Measurements from ENCODE around the gene FAM216B. TPM values are rescaled to one million over a fixed set of nuclear protein-coding genes. Genes with fewer than 3 reads are reported as not detected.

FAM216B gene
- not detected for total RNA-seq (2021; fragmentation: NEBNext Ultra II Directional; extraction: Animal tissue kit (Norgen Biotek cat#: 25700))
- long read RNA-seq = 0 reads

DNA sequence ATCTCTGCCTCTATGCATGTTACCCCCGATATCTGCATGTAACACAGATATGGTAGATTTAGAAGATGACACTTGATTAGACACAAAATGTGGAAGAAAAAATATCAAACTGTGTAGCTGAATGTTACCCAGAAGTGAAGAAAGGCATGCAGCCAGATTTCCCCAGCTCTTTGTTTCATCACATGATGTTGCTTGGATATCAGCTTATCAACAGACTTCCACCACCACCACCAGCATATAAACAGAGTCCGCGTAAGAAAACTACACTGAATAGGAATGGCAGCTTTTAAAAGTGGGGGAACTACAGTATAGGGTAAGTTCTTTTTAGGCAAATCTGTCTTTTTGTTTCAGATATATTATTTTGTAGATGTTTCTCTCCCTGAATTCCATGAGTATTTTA lies at the start of gene FAM216B:
Gene FAM216B, plus strand, starts transcription at position 233 of the 400 bp plus-strand sequence. CDS start 2,484 bp downstream, outside the sequence.
- DNase-seq = no peak
- no peaks in the 10 kb centered on the region for H3K9me3 Mint-ChIP-seq
- H3K36me3 Mint-ChIP-seq (ENCODE audit: low read depth) = no peaks in the 10 kb centered on the region
- no peaks in the 10 kb centered on the region for H3K4me1 Mint-ChIP-seq (ENCODE audit: low read depth)
- H3K27me3 Mint-ChIP-seq (ENCODE audit: insufficient read depth) = peaks cover 4% of the 10 kb centered on the region; the same call in 1 of the 2 replicates
- H3K4me3 Mint-ChIP-seq = no peak within 1 kb of the TSS
- no peak within 1 kb of the TSS for H3K27ac Mint-ChIP-seq
- TF ChIP-seq, protein P1, sequence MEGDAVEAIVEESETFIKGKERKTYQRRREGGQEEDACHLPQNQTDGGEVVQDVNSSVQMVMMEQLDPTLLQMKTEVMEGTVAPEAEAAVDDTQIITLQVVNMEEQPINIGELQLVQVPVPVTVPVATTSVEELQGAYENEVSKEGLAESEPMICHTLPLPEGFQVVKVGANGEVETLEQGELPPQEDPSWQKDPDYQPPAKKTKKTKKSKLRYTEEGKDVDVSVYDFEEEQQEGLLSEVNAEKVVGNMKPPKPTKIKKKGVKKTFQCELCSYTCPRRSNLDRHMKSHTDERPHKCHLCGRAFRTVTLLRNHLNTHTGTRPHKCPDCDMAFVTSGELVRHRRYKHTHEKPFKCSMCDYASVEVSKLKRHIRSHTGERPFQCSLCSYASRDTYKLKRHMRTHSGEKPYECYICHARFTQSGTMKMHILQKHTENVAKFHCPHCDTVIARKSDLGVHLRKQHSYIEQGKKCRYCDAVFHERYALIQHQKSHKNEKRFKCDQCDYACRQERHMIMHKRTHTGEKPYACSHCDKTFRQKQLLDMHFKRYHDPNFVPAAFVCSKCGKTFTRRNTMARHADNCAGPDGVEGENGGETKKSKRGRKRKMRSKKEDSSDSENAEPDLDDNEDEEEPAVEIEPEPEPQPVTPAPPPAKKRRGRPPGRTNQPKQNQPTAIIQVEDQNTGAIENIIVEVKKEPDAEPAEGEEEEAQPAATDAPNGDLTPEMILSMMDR (IDR thresholded peaks at IDR 0.05) = no peak

DNA sequence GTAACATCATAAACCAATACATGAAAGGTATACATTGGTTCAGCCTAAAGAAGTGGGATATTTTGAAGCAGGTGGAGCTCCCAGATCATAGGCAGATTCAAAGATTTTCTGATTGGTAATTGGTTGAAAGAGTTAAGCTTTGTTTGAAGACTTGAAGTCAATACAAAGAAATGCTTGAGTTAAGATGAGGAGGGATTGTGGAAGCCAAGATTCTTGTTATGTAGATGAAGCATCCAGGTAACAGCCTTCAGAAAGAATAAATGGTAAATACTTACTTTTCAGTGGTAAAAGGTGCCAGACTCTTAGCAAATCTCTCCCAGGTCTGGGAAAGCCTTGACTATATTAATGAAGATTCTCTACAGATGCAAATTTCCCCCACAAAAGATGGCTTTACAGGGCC lies 49.3 kb upstream of the FAM216B start:
- Mint-ChIP-seq H3K4me3 (no peak overlapping the region), H3K4me1 (ENCODE audit: low read depth) (peaks cover 8% of the 10 kb centered on the region), H3K36me3 (ENCODE audit: low read depth) (no peaks in the 10 kb centered on the region), H3K27ac (no peak overlapping the region), H3K27me3 (ENCODE audit: insufficient read depth) (no peaks in the 10 kb centered on the region; the same call in none of the 2 replicates), H3K9me3 (no peaks in the 10 kb centered on the region)
- TF ChIP-seq, protein P1 (IDR thresholded peaks at IDR 0.05) = no peak
- DNase-seq = no peak

DNA sequence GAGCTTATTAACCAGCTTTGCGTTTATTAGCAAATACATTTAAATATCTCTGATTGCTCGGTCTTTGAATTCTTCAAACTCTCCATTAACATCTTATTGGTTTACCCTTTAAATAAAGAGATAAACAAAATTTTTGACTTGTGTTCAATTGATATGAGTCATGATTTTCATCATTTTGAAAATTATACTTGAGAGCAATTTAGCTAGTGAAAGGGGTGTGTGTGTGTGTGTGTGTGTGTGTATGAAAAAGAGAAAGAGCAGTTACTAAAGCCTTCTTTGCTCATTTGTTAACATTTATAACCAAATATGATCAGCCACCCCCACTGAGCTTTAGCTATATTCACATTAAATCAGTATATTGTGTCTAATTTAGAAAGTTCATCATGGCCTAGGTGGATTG lies 48.3 kb upstream of the FAM216B start:
- DNase-seq = no peak
- TF ChIP-seq, protein P1 (IDR thresholded peaks at IDR 0.05) = no peak
- H3K4me1 Mint-ChIP-seq (ENCODE audit: low read depth) = peaks cover 8% of the 10 kb centered on the region
- no peak overlapping the region for H3K4me3 Mint-ChIP-seq
- H3K27ac Mint-ChIP-seq = no peak overlapping the region
- no peaks in the 10 kb centered on the region for H3K9me3 Mint-ChIP-seq
- H3K27me3 Mint-ChIP-seq (ENCODE audit: insufficient read depth) = no peaks in the 10 kb centered on the region; the same call in none of the 2 replicates
- H3K36me3 Mint-ChIP-seq (ENCODE audit: low read depth) = no peaks in the 10 kb centered on the region

DNA sequence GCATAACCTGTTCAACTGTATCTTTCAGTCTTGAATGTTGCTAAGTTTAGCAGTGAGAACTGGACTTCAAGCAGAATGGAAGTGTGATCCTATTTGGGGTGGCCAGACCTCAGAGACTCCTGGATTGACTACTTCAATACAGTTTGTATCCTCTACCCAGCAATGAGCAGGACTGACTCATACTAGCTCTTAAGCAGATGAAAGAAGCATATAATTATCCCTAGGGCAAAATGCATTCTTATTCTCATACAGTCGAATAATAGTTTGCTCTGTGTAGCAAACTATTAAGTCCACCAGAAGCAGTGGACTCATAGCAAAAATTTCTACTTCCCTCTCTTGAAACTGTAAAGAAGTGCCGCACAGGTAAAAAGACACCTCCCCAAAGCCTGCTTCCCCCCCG lies 46.4 kb upstream of the FAM216B start:
- TF ChIP-seq, protein P1 (IDR thresholded peaks at IDR 0.05) = no peak
- no peak overlapping the region for H3K4me3 Mint-ChIP-seq
- H3K36me3 Mint-ChIP-seq (ENCODE audit: low read depth) = no peaks in the 10 kb centered on the region
- no peaks in the 10 kb centered on the region for H3K9me3 Mint-ChIP-seq
- H3K4me1 Mint-ChIP-seq (ENCODE audit: low read depth) = no peaks in the 10 kb centered on the region
- DNase-seq = peak; percentile 17
- H3K27ac Mint-ChIP-seq = no peak overlapping the region
- H3K27me3 Mint-ChIP-seq (ENCODE audit: insufficient read depth) = no peaks in the 10 kb centered on the region; the same call in none of the 2 replicates

DNA sequence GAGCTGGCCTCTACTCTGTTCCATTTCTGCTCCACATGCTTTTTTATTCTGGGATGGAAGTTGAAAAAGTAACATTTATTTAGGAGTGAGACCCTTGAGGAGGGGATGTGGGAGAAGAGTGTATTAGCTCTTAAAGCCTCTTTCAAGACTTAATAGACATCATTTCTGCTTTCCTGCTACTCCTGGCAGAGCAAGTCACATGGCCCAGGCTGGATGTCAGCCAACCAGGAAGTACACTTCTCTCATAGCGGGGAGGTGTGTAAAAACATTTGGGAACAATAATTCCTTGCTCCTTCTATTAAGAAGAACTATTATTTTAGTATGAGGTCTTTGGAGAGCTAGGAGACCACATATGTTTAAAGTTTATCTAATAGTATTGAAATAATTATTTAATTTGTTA lies 40.6 kb upstream of the FAM216B start:
- TF ChIP-seq, protein P1 (IDR thresholded peaks at IDR 0.05) = no peak
- peaks cover 10% of the 10 kb centered on the region; the same call in 1 of the 2 replicates for H3K27me3 Mint-ChIP-seq (ENCODE audit: insufficient read depth)
- H3K4me3 Mint-ChIP-seq = no peak overlapping the region
- no peaks in the 10 kb centered on the region for H3K9me3 Mint-ChIP-seq
- no peaks in the 10 kb centered on the region; the same call in 1 of the 2 replicates for H3K4me1 Mint-ChIP-seq (ENCODE audit: low read depth)
- DNase-seq = no peak
- no peaks in the 10 kb centered on the region for H3K36me3 Mint-ChIP-seq (ENCODE audit: low read depth)
- no peak overlapping the region for H3K27ac Mint-ChIP-seq

All from HFFc6 (cell line).